ENCODE results near the gene CHST13.

The CHST13 gene

GRCh38 chr3:126557761-126558160 lies 33.8 kb downstream of the CHST13 start:
- TF ChIP-seq, protein P1, sequence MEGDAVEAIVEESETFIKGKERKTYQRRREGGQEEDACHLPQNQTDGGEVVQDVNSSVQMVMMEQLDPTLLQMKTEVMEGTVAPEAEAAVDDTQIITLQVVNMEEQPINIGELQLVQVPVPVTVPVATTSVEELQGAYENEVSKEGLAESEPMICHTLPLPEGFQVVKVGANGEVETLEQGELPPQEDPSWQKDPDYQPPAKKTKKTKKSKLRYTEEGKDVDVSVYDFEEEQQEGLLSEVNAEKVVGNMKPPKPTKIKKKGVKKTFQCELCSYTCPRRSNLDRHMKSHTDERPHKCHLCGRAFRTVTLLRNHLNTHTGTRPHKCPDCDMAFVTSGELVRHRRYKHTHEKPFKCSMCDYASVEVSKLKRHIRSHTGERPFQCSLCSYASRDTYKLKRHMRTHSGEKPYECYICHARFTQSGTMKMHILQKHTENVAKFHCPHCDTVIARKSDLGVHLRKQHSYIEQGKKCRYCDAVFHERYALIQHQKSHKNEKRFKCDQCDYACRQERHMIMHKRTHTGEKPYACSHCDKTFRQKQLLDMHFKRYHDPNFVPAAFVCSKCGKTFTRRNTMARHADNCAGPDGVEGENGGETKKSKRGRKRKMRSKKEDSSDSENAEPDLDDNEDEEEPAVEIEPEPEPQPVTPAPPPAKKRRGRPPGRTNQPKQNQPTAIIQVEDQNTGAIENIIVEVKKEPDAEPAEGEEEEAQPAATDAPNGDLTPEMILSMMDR (IDR thresholded peaks at IDR 0.05; ENCODE audit: low read depth, low read length, missing control alignments), result no peak
- no peak for DNase-seq (ENCODE audit: extremely low read depth, low read depth)
- H3K4me3 ChIP-seq (replicated peaks; ENCODE audit: low read depth, low read length), result no peak overlapping the region

DNA sequence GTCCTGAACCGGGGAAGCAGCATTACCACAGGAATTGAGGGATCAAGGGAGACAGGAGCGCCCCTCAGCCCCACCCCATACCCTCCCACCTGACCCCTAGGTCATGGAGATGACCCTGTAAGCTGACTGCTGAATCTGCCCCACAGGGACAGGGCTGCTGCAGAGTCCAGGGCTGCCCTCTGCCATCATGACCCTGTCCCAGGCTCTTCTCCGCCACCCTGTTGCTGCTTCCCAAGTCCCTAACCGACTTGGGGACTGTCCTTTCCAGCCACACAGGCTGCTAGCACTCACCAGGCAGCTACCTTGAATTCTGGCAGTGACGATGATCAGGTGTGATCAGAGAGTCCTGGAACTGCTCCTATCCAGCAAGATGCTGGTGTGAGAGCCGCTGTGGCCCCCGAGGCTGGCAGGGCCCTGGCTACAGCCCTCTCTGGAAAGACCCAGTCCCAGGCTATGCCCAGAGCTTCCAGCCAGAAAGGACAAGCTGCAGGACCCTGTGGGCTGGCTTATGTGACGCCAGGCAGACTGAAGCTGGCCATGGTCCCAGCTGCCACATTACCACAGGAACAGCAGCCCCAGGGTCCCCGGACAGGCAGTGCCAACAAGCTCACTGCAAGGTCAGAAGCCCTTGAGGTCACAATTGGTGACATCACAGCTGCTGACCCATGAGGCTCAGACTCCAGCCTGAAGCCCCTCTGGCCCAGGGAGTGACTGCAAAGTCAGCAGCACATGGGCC lies 34.5 kb downstream of the CHST13 start, which contains the start of gene C3orf22:
C3orf22 (minus strand) TSS at position 597 of the 736 bp plus-strand sequence. CDS start 5,542 bp downstream, outside the sequence.
- TF ChIP-seq, protein P1 (IDR thresholded peaks at IDR 0.05; ENCODE audit: low read depth, low read length, missing control alignments), result no peak
- no peak within 1 kb of the TSS for H3K4me3 ChIP-seq (replicated peaks; ENCODE audit: low read depth, low read length)
- DNase-seq (ENCODE audit: extremely low read depth, low read depth), result no peak

GRCh38 chr3:126562737-126563276 lies 38.9 kb downstream of the CHST13 start:
- DNase-seq (ENCODE audit: extremely low read depth, low read depth), result no peak
- H3K4me3 ChIP-seq (replicated peaks; ENCODE audit: low read depth, low read length), result no peak overlapping the region
- TF ChIP-seq, protein P1 (IDR thresholded peaks at IDR 0.05; ENCODE audit: low read depth, low read length, missing control alignments), result no peak

GRCh38 chr3:126567696-126568438 lies 43.9 kb downstream of the CHST13 start:
- DNase-seq (ENCODE audit: extremely low read depth, low read depth), result no peak
- H3K4me3 ChIP-seq (replicated peaks; ENCODE audit: low read depth, low read length), result no peak overlapping the region
- TF ChIP-seq, protein P1 (IDR thresholded peaks at IDR 0.05; ENCODE audit: low read depth, low read length, missing control alignments), result no peak

DNA sequence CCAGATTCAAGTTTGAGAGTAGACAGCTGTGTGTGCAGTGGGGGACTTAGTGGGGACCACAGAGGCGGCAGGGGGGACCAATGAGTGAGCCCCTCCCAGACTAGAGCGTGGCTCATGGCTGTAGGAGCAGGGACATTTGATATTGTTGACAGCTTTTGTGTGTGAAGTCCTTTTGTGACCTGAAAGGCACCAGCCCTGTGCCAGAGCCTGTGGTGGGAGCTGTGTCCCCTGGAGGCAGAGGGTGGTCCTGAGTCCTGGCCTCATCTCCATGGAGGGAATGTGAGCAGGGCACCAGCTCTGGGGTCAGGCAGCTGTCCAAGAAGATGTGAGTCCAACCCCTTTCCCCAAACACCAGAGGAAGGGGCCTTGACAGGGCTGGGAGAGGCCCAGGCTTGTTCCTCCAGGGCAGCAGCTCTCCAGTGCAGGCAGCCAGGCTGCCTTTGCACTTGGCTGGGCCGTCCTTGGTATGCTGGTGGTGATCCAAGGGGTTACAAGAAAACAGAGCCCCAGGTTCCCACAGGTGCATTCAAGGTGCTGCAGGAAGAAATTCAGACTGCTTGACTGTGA lies 44.9 kb downstream of the CHST13 start:
- no peak for DNase-seq (ENCODE audit: extremely low read depth, low read depth)
- TF ChIP-seq, protein P1 (IDR thresholded peaks at IDR 0.05; ENCODE audit: low read depth, low read length, missing control alignments), result no peak

GRCh38 chr3:126569390-126569975 lies 45.5 kb downstream of the CHST13 start:
- TF ChIP-seq, protein P1 (IDR thresholded peaks at IDR 0.05; ENCODE audit: low read depth, low read length, missing control alignments), result no peak
- H3K4me3 ChIP-seq (replicated peaks; ENCODE audit: low read depth, low read length), result no peak overlapping the region
- DNase-seq (ENCODE audit: extremely low read depth, low read depth), result no peak

More for the DNA sequence above, 44.9 kb downstream of the CHST13 start:
- H3K4me3 ChIP-seq (replicated peaks; ENCODE audit: low read depth, low read length), result no peak overlapping the region

All from HFF-Myc (cell line).